WI38 (cell line): ENCODE data around the gene FAM117B.

Experiments
- H3K4me3 ChIP-seq: 2 replicates; pipeline ENCODE4 v1.5.1; 2011; ENCODE audit warnings: low read depth, mild to moderate bottlenecking, control low read depth, low read length
- TF ChIP-seq, protein P1 (sequence below): IDR thresholded peaks from 2 replicates; pipeline ENCODE4 v1.5.1; 2012; ENCODE audit warnings: low read depth, mild to moderate bottlenecking, control low read depth, low read length

FAM117B gene

DNA sequence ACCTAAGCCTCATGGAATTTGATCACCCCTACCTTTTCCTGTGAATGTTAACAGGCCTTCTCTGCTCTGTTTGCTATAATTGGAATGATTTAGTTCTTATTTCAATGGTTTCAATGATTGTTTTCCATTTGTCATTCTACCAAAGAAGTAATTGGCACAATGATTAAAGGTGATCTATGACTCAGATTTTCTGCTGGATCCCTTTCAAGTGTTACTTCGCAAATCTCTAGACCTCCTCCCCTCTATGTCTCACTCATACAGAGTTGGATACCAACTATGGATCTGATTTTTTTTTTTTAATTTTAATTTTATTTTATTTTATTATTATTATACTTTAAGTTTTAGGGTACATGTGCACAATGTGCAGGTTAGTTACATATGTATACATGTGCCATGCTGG, 29.6 kb upstream of the FAM117B start:
- TF ChIP-seq, protein P1, sequence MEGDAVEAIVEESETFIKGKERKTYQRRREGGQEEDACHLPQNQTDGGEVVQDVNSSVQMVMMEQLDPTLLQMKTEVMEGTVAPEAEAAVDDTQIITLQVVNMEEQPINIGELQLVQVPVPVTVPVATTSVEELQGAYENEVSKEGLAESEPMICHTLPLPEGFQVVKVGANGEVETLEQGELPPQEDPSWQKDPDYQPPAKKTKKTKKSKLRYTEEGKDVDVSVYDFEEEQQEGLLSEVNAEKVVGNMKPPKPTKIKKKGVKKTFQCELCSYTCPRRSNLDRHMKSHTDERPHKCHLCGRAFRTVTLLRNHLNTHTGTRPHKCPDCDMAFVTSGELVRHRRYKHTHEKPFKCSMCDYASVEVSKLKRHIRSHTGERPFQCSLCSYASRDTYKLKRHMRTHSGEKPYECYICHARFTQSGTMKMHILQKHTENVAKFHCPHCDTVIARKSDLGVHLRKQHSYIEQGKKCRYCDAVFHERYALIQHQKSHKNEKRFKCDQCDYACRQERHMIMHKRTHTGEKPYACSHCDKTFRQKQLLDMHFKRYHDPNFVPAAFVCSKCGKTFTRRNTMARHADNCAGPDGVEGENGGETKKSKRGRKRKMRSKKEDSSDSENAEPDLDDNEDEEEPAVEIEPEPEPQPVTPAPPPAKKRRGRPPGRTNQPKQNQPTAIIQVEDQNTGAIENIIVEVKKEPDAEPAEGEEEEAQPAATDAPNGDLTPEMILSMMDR = no peak

DNA sequence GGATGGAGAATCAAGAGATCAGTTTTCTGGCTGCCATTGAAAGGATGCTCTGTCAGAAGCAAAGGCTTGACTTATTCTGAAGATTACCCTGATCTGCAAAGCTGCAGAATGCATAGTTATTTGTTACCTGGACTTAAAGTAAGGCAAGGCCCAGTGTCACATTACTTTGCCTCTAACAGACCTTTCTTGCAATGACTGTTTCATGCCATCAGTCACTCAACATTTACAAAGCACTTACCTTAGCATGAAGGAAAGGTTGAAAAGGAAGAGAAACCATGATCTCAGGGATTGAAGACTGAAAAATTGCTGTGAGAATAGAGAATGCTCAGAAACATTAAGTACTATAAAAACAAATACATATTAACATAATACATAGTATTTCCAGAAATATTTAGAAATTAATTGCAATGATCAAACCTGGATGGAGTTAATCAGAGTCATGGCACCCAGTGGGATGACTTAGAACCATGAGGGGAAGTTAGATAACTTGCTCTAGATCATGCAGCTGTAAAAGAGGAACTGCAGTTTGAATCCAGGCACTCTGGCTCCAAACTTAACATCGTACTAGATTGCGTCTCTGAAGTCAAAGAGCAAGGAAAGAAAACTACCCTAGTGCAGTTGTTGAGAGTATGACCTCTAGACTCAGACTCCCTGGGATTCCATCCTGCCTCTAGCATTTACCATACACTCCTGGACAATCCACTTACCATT, 26.5 kb upstream of the FAM117B start:
- H3K4me3 ChIP-seq = no peak overlapping the region
- TF ChIP-seq, protein P1 = no peak

More for the DNA sequence above, 29.6 kb upstream of the FAM117B start:
- no peak overlapping the region for H3K4me3 ChIP-seq

DNA sequence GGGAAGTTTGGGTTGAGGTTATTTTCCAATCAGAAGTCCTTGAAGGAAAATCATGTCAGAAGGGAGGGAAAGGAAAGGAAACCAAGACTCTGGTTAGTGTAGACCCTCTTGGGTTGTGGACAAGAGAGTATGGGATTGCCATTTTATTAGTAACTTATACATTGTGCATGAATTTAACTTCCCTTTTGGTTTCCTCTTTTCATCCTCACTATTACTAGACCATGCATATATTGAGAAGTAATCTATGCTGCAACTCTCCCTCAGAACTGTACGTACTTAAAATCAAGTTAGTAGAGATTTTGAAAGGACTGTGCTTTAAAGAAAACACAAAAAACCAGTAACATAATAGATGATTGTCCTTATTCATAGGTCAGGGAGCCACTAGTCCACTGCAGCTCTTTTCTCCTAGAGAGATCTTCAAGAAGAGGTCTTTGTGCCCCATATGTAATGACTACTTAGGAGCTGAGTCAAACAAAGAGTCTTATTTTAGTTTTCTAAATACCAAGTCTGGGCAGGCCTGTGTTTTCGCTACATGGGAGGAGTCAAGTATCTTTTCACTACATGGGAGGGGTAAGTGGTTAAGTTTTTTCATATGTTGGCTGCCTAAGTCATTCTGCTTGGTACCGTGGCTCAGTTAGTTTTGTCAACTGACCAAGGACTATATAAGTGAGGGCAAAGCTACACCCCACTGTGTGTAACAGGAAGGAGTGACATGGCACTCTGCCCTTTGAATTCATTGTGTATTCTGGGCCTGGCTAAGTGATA, 25.2 kb upstream of the FAM117B start:
- H3K4me3 ChIP-seq = no peak overlapping the region
- TF ChIP-seq, protein P1 = no peak

DNA sequence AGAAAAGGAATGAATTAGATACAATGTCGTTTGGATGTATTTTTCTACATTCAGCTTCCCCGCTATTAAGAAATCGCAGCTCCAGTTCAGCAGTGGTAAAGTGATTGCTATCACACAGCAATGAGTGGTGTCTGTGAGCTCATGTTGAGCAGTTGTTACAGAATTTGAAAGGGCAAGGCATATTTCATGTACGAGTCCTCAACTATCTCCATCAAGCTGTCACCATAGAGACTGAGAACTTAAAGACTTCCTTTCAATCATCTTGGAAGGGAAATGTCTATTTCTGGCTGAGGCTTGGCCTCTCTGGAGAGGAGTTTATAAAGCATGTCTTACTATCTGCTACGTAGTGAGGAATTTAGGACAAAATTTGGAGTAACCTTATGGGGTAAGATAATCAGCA, 24.4 kb upstream of the FAM117B start:
- TF ChIP-seq, protein P1 = no peak
- no peak overlapping the region for H3K4me3 ChIP-seq

DNA sequence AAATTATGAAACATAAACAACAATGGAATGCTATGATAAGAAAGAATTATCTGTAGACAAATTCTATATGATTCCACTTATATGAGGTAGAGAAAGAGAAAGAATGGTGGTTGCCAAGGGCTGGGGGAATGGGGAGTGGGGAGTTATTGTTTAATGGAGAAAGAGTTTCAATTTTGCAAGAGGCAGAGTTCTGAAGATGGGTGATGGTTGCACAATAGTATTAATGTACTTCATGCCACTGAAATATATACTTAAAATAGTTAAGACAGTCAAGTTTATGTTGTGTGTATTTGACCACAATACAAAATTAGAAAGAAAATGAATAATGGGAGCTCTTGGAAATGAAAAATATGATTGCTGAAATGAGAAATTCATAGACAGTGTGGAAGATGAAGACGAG, 22.6 kb upstream of the FAM117B start:
- H3K4me3 ChIP-seq = no peak overlapping the region
- TF ChIP-seq, protein P1 = no peak

DNA sequence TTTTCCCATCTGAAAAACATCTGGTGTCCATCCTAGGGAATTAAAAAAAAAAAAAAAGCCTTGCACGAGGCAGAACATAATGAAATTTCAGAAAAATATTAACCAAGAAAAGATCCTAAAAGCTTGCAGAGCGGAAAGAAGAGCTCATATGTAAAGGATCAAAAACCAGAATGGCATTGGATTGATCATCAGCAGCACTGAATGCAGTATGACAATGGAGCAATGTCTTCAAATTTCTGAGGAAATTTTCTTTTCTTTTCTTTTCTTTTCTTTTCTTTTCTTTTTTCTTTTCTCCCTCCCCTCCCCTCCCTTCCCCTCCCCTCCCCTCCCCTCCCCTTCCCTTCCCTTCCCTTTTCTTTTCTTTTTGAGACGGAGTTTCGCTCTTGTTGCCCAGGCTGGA, 21.3 kb upstream of the FAM117B start:
- H3K4me3 ChIP-seq = no peak overlapping the region
- TF ChIP-seq, protein P1 = no peak

DNA sequence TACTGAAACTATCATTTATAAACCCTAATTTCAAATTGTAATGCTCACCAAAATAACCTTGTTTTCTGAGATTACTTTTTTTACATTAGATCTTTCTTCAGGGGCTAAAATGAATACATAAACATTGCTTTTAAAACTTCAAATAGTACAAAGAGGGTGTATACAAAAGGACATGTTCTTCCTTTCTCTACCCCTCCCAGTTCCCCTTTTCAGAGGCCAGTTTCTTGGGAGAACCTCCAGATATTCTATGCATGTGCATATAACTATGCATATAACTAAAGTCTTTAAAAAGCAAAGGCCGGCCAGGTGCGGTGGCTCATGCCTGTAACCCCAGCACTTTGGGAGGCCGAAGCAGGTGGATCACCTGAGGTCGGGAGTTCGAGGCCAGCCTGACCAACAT, 10.6 kb upstream of the FAM117B start:
- TF ChIP-seq, protein P1 = no peak

More for the DNA sequence above, 10.6 kb upstream of the FAM117B start:
- H3K4me3 ChIP-seq = no peak overlapping the region
